GM12872 (cell line): ENCODE results near the gene PIK3CD.

Source experiments
- TF ChIP-seq, protein P1 (sequence below): IDR thresholded peaks from 3 replicates; pipeline ENCODE4 v1.5.1; 2011; ENCODE audit warnings: low read depth, mild to moderate bottlenecking, low read length, moderate library complexity; ENCODE audit not compliant: insufficient read depth

PIK3CD gene

DNA sequence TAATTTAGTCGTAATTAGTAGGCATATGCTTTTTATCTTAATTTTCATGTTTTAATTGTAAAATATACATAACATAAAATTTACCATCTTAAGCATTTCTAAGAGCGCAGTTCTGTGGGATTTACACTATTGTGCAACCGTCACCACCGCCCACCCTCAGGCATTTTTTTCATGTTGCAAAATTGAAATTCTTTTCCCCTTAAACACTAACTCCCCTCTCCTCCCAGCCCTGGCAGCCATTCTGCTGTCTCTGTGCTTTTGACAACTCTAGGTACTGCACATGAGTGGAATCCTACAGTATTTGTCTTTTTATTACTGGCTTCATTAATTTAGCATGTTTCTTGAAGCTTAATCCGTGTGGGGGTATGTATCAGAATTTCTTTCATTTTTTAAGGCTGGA, 7.8 kb downstream of the PIK3CD start:
- TF ChIP-seq, protein P1, sequence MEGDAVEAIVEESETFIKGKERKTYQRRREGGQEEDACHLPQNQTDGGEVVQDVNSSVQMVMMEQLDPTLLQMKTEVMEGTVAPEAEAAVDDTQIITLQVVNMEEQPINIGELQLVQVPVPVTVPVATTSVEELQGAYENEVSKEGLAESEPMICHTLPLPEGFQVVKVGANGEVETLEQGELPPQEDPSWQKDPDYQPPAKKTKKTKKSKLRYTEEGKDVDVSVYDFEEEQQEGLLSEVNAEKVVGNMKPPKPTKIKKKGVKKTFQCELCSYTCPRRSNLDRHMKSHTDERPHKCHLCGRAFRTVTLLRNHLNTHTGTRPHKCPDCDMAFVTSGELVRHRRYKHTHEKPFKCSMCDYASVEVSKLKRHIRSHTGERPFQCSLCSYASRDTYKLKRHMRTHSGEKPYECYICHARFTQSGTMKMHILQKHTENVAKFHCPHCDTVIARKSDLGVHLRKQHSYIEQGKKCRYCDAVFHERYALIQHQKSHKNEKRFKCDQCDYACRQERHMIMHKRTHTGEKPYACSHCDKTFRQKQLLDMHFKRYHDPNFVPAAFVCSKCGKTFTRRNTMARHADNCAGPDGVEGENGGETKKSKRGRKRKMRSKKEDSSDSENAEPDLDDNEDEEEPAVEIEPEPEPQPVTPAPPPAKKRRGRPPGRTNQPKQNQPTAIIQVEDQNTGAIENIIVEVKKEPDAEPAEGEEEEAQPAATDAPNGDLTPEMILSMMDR: no peak

DNA sequence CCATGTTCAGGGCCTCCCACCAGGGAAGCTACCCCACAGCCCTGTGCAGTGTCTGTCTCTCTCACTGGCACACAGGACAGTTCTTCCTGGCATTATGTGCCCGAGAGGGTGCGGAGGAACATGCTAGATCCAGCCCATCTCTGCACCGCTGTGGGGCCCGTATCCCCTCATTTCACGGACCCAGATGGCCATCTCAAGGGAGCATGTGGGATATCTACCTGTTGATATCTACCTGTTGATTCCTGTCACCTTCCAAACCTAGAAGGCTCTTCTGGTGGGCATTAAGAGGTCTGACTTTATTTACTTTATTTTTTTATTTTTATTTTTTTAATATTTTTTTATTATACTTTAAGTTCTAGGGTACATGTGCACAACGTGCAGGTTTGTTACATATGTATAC, 11.7 kb downstream of the PIK3CD start:
- TF ChIP-seq, protein P1: no peak

DNA sequence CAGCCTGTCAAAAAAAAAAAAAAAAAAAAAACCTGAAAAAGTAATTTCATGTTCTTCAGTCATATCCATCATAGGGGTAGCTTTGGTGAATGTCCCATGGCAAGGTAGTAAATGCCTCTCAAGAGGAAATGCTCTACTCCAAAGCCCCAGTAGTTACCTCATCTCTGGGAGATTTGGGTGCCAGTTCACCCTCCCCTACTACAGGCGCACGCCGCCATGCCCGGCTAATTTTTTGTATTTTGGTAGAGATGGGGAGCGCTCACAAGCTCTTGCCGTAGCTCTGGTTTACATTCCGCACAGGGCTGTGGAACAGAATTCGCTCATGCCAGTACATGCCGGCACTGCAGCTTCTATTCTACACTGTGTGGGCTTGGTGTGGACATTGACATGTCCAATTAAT, 13.7 kb downstream of the PIK3CD start:
- TF ChIP-seq, protein P1: no peak

DNA sequence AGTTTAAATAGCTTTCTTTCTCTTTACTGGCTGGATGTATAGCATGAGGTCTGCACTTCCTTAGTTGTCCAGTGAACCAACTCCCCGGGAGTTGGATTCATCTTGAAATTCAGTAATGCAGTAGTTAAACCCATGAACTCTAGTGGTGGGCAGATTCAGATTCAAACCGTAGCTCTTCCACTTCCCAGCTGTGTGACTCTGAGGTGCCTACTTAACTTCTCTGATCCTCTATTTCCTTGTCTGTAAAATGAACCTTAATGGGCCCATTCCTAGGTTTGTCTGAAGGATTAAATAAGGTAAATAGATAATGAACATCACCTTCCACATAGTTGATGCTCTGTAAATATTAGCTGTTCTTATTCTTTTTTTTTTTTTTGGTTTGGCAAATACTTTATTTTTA, 16.5 kb downstream of the PIK3CD start:
- TF ChIP-seq, protein P1: no peak

DNA sequence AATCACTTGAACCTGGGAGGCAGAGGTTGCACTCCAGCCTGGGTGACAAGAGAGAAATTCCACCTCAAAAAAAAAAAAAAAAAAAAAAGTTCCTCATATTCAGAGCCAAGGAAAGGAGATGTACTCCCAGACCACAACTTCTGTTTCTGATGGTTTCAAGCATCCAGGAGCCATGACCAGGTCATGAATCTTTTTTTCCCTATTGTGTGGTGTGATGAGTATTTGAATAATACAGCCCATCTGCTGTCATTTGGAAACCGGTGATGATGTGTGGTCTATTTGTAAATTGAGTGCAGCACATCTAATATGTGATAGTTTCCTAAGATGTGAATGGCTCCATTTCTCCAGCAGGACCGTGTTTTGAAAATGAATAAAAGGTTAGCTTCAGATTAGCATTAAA, 18.6 kb downstream of the PIK3CD start:
- TF ChIP-seq, protein P1: no peak

DNA sequence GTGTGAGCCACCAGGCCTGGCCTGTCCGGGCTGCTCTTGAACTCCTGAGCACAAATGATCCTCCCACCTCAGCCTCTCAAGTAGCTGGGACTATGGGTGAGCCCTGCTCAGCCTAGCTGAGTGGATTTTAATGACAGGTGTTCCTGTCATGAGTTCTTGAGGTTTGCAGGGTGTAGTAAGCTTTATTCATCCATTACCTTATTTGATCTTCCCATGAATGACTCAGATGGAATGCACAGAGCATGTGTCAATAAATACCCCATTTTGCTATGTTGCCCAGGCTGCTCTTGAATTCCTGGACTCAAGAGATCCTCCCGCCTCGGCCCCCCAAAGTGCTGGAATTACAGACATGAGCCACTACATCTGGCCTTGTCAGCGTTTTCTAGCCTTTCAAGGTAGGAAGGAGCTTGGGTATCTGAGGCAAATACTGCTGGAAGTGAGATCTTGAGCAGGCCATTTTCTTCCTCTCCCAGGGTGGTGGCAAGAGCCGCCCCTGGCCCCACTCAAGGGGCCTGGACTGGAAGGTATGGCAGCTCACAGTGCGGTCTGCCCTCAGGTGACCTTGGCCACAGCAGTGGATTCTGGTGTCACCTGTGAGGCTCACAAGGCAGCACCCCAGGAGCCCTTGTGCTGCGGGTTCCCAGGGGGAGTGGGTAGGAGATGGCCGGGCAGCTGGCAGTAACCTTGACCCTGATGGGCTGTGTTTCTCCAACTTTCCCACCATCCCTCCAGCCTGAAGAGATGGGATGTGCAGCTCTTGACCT, 20.0 kb downstream of the PIK3CD start:
- TF ChIP-seq, protein P1: no peak

DNA sequence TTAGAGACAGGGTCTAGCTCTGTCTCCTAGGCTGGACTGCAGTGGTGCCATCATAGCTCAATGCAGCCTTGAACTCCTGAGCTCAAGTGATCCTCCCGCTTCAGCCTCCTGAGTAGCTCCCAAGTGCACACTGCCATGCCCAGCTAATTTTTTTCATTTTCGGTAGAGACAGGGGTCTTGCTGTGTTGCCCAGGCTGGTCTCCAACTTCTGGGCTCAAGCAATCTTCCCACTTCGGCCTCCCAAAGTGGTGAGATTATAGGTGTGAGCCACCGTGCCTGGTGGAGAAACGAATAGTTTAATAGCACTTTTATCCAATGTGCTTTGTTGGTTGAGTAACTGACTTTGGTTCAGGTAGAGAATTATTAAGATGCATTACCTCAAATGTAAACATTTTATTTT, 20.9 kb downstream of the PIK3CD start:
- TF ChIP-seq, protein P1: no peak

DNA sequence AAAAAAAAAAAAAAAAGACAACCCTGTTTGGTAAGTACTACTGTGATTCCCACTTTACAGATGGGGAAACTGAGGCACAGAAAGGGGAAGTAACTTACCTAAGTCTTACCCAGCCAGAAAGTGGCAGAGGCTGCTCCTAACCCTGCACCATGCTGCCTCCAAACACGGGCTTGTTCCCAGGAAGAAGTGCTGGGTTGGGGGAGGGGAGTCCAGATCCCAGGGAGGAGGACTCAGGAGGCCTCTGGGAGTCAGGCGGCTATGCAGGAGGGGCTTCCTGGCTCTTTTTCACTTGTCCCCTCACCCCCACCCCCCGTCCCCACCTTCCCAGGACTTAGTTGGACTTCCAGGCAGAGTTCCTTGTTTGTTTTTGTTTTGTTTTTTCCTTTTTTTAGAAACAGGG, 23.9 kb downstream of the PIK3CD start:
- TF ChIP-seq, protein P1: no peak
